ENCODE results near the gene PEBP1.

DNA sequence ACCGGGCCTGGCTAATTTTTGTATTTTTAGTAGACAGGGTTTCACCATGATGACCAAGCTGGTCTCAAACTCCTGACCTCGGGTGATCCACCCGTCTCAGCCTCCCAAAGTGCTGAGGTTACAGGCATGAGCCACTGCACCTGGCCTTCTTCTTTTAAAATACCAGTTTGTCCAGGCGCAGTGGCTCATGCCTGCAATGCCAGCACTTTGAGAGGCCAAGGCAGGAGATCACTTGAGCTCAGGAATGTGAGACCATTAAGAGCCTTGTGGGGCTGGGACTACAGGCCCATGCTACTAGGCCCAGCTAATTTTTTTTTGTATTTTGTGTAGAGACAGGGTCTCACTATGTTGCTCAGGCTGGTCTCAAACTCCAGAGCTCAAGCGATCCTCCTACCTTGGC lies 8.1 kb upstream of the PEBP1 start:
- TF ChIP-seq CTCF (IDR thresholded peaks at IDR 0.05) (no peak), ZFX (IDR thresholded peaks at IDR 0.05; ENCODE audit: borderline replicate concordance) (no peak)
